WTC11 (cell line): ENCODE measurements around the gene CBLIF. TPM values are rescaled to one million over a fixed set of nuclear protein-coding genes. Genes with fewer than 3 reads are reported as not detected.

Experiments used
- ATAC-seq: fragments of 200-7000 bp; cut with Tn5 transposase; 2 replicates; pipeline ENCODE4 v1.10.0; 2021; ENCODE audit warnings: mild to moderate bottlenecking, moderate library complexity
- CTCF ChIA-PET: fragments of 300-600 bp; sonication (Branson Sonifier 250); formaldehyde crosslinking; loops from one replicate; lab custom pipeline; 2021; ENCODE audit warnings: antibody characterized with exemption; lab: Charles Lee
- POLR2A ChIA-PET: fragments of 350-600 bp; sonication (Branson Sonifier 250); formaldehyde crosslinking; loops from one replicate; lab custom pipeline; 2021; ENCODE audit warnings: antibody characterized with exemption; lab: Charles Lee
- DNase-seq: peaks from one replicate; pipeline ENCODE4 v3.0.0; 2021; ENCODE audit warnings: low spot score
- H3K27ac Mint-ChIP-seq: 2 replicates; pipeline ENCODE4 v1.8.0; 2021; ENCODE audit warnings: mixed read lengths
- H3K27me3 Mint-ChIP-seq: 2 replicates; pipeline ENCODE4 v1.8.0; 2021; ENCODE audit warnings: low read depth, mild to moderate bottlenecking, moderate library complexity, mixed read lengths
- H3K36me3 Mint-ChIP-seq: 2 replicates; pipeline ENCODE4 v1.8.0; 2021; ENCODE audit warnings: mixed read lengths
- H3K4me1 Mint-ChIP-seq: 2 replicates; pipeline ENCODE4 v1.8.0; 2022; ENCODE audit warnings: mixed read lengths
- H3K4me3 Mint-ChIP-seq: 2 replicates; pipeline ENCODE4 v1.8.0; 2021; ENCODE audit warnings: mild to moderate bottlenecking, moderate library complexity, mixed read lengths
- H3K9me3 Mint-ChIP-seq: 2 replicates; pipeline ENCODE4 v1.8.0; 2021; ENCODE audit warnings: mixed read lengths
- CBFB ChIP-seq: sonication (generic); formaldehyde crosslinking; IDR thresholded peaks from 2 replicates; pipeline ENCODE4 v1.8.1; 2022; ENCODE audit warnings: mild to moderate bottlenecking, low read depth, missing genetic modification reagents
- ESRRA ChIP-seq: sonication (generic); formaldehyde crosslinking; IDR thresholded peaks from 2 replicates; pipeline ENCODE4 v1.8.1; 2022; ENCODE audit warnings: mild to moderate bottlenecking, missing genetic modification reagents, borderline replicate concordance
- GRHL2 ChIP-seq: fragments of 250-450 bp; sonication (Bioruptor Pico); IDR thresholded peaks from 2 replicates; pipeline ENCODE4 v1.8.0; 2022; ENCODE audit warnings: mild to moderate bottlenecking, moderate library complexity; ENCODE audit not compliant: insufficient replicate concordance, severe bottlenecking
- JUN ChIP-seq: sonication (generic); formaldehyde crosslinking; IDR thresholded peaks from 2 replicates; pipeline ENCODE4 v1.8.0; 2023; ENCODE audit warnings: mild to moderate bottlenecking, missing genetic modification reagents
- NFATC4 ChIP-seq: fragments of 250-450 bp; sonication (Bioruptor Pico); IDR thresholded peaks from 2 replicates; pipeline ENCODE4 v1.9.0; 2021; ENCODE audit warnings: mild to moderate bottlenecking
- NFYB ChIP-seq: sonication (generic); formaldehyde crosslinking; conservative IDR thresholded peaks from 2 replicates; pipeline ENCODE4 v1.8.0; 2022; ENCODE audit warnings: low read depth, missing genetic modification reagents
- PRRX2 ChIP-seq: fragments of 250-450 bp; sonication (Bioruptor Pico); IDR thresholded peaks from 2 replicates; pipeline ENCODE4 v1.8.0; 2021; ENCODE audit warnings: mild to moderate bottlenecking
- SMAD3 ChIP-seq: sonication (generic); formaldehyde crosslinking; IDR thresholded peaks from 2 replicates; pipeline ENCODE4 v1.8.0; 2022; ENCODE audit warnings: missing genetic modification reagents, mild to moderate bottlenecking, borderline replicate concordance
- TCF7 ChIP-seq: sonication (generic); formaldehyde crosslinking; IDR thresholded peaks from 2 replicates; pipeline ENCODE4 v1.8.0; 2022; ENCODE audit warnings: mild to moderate bottlenecking, low read depth, missing genetic modification reagents, moderate library complexity
- TP53 ChIP-seq: sonication (generic); formaldehyde crosslinking; IDR thresholded peaks from 2 replicates; pipeline ENCODE4 v1.8.1; 2023; ENCODE audit warnings: mild to moderate bottlenecking, missing genetic modification reagents
- ZBTB21 ChIP-seq: sonication (generic); formaldehyde crosslinking; IDR thresholded peaks from 2 replicates; pipeline ENCODE4 v1.8.1; 2023; ENCODE audit warnings: mild to moderate bottlenecking, missing genetic modification reagents, borderline replicate concordance
- ZNF416 ChIP-seq: fragments of 250-450 bp; sonication (Bioruptor Pico); IDR thresholded peaks from 2 replicates; pipeline ENCODE4 v1.9.0; 2021; ENCODE audit warnings: mild to moderate bottlenecking, inconsistent platforms
- total RNA-seq: library from RNA; stranded (reverse); gene quantifications from 3 replicates; pipeline ENCODE4 v1.2.3, GENCODE V29; 2021
- TF ChIP-seq, protein P1 (sequence below): sonication (generic); formaldehyde crosslinking; IDR thresholded peaks from 2 replicates; pipeline ENCODE4 v1.8.0; 2022; ENCODE audit warnings: mild to moderate bottlenecking, missing genetic modification reagents
- TF ChIP-seq, protein P2 (sequence below): fragments of 250-450 bp; sonication (Bioruptor Pico); IDR thresholded peaks from 2 replicates; pipeline ENCODE4 v1.9.0; 2021; ENCODE audit warnings: mild to moderate bottlenecking
- TF ChIP-seq, protein P3 (sequence below): sonication (generic); formaldehyde crosslinking; IDR thresholded peaks from 2 replicates; pipeline ENCODE4 v1.8.1; 2023; ENCODE audit warnings: mild to moderate bottlenecking, missing genetic modification reagents, borderline replicate concordance
- TF ChIP-seq, protein P4 (sequence below): sonication (generic); formaldehyde crosslinking; IDR thresholded peaks from 2 replicates; pipeline ENCODE4 v1.8.0; 2022; ENCODE audit warnings: mild to moderate bottlenecking, missing genetic modification reagents
- TF ChIP-seq, protein P5 (sequence below): fragments of 250-450 bp; sonication (Bioruptor Pico); IDR thresholded peaks from 2 replicates; pipeline ENCODE4 v2.1.2; 2022; ENCODE audit warnings: mild to moderate bottlenecking, moderate library complexity
- TF ChIP-seq, protein P6 (sequence below): sonication (generic); formaldehyde crosslinking; IDR thresholded peaks from 2 replicates; pipeline ENCODE4 v1.8.1; 2022; ENCODE audit warnings: mild to moderate bottlenecking, moderate library complexity, missing genetic modification reagents
- TF ChIP-seq, protein P7 (sequence below): sonication (generic); formaldehyde crosslinking; IDR thresholded peaks from 2 replicates; pipeline ENCODE4 v1.8.1; 2022; ENCODE audit warnings: low read depth, mild to moderate bottlenecking, moderate library complexity, missing genetic modification reagents, borderline replicate concordance
- TF ChIP-seq, protein P8 (sequence below): sonication (generic); formaldehyde crosslinking; IDR thresholded peaks from 2 replicates; pipeline ENCODE4 v1.8.1; 2023; ENCODE audit warnings: mild to moderate bottlenecking, missing genetic modification reagents, moderate library complexity

Gene CBLIF
- total RNA-seq, 1 experiment from 2014 or later = not detected

DNA sequence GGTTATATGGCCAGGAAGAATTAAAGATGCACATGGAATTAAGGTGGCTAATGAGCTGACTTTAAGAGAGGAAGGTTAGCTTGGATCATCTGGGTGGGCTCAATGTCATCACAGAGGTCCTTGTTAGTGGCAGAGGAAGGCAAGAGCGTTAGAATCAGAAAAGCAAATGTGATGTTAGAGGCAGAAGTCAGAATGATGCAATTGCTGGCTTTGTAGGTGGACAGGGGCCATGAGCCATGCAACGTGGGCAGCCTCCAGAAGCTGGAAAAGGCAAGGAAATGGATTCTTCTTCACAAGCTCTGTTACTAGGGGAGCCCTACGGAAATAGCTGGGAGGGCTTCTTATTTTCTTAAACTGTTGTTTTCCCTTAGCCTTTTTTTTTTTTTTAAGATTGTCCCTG lies 2.3 kb upstream of the CBLIF start:
- Mint-ChIP-seq H3K27me3 (no peaks in the 10 kb centered on the region), H3K9me3 (peaks cover 7% of the 10 kb centered on the region), H3K4me1 (peaks cover 6% of the 10 kb centered on the region), H3K27ac (no peak overlapping the region), H3K4me3 (no peak overlapping the region), H3K36me3 (no peaks in the 10 kb centered on the region)
- TF ChIP-seq NFYB (CRISPR knock-in tag) = no peak
- TF ChIP-seq ZBTB21 = no peak
- no peak for TF ChIP-seq SMAD3 (CRISPR knock-in tag)
- TF ChIP-seq, protein P1, sequence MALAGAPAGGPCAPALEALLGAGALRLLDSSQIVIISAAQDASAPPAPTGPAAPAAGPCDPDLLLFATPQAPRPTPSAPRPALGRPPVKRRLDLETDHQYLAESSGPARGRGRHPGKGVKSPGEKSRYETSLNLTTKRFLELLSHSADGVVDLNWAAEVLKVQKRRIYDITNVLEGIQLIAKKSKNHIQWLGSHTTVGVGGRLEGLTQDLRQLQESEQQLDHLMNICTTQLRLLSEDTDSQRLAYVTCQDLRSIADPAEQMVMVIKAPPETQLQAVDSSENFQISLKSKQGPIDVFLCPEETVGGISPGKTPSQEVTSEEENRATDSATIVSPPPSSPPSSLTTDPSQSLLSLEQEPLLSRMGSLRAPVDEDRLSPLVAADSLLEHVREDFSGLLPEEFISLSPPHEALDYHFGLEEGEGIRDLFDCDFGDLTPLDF (CRISPR knock-in tag) = no peak
- ATAC-seq (no peak), DNase-seq (no peak)
- ChIA-PET CTCF (interaction anchor here (0.5 kb wide), 1 partner anchor 32 kb away, joined by 3 read pairs; no protein-coding TSS in a partner anchor), POLR2A (no interaction called here)

DNA sequence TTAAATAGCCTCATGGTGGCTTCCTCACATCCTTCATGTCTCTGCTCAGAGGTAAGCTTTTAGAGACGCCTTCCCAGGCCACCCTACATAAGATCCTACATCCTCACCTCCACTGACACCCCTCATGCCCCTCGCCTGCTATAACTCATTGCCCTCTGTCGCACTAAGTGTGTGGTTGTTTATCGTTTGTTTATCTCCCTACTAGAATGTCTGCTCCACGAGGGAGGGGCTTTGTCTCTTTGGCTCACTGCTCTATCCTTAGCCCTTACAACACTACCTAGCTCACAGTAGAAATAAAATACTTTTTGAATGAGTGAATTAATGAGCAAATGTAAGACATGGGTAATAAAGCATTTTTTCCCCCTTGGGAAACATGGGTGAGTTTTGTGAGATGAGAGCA lies 1.3 kb upstream of the CBLIF start:
- TF ChIP-seq ZNF416 (CRISPR knock-in tag) (no peak), ESRRA (CRISPR knock-in tag) (no peak), PRRX2 (CRISPR knock-in tag) (no peak), JUN (CRISPR knock-in tag) (no peak)
- TF ChIP-seq, protein P2, sequence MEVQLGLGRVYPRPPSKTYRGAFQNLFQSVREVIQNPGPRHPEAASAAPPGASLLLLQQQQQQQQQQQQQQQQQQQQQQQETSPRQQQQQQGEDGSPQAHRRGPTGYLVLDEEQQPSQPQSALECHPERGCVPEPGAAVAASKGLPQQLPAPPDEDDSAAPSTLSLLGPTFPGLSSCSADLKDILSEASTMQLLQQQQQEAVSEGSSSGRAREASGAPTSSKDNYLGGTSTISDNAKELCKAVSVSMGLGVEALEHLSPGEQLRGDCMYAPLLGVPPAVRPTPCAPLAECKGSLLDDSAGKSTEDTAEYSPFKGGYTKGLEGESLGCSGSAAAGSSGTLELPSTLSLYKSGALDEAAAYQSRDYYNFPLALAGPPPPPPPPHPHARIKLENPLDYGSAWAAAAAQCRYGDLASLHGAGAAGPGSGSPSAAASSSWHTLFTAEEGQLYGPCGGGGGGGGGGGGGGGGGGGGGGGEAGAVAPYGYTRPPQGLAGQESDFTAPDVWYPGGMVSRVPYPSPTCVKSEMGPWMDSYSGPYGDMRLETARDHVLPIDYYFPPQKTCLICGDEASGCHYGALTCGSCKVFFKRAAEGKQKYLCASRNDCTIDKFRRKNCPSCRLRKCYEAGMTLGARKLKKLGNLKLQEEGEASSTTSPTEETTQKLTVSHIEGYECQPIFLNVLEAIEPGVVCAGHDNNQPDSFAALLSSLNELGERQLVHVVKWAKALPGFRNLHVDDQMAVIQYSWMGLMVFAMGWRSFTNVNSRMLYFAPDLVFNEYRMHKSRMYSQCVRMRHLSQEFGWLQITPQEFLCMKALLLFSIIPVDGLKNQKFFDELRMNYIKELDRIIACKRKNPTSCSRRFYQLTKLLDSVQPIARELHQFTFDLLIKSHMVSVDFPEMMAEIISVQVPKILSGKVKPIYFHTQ (CRISPR knock-in tag) = no peak
- TF ChIP-seq, protein P3, sequence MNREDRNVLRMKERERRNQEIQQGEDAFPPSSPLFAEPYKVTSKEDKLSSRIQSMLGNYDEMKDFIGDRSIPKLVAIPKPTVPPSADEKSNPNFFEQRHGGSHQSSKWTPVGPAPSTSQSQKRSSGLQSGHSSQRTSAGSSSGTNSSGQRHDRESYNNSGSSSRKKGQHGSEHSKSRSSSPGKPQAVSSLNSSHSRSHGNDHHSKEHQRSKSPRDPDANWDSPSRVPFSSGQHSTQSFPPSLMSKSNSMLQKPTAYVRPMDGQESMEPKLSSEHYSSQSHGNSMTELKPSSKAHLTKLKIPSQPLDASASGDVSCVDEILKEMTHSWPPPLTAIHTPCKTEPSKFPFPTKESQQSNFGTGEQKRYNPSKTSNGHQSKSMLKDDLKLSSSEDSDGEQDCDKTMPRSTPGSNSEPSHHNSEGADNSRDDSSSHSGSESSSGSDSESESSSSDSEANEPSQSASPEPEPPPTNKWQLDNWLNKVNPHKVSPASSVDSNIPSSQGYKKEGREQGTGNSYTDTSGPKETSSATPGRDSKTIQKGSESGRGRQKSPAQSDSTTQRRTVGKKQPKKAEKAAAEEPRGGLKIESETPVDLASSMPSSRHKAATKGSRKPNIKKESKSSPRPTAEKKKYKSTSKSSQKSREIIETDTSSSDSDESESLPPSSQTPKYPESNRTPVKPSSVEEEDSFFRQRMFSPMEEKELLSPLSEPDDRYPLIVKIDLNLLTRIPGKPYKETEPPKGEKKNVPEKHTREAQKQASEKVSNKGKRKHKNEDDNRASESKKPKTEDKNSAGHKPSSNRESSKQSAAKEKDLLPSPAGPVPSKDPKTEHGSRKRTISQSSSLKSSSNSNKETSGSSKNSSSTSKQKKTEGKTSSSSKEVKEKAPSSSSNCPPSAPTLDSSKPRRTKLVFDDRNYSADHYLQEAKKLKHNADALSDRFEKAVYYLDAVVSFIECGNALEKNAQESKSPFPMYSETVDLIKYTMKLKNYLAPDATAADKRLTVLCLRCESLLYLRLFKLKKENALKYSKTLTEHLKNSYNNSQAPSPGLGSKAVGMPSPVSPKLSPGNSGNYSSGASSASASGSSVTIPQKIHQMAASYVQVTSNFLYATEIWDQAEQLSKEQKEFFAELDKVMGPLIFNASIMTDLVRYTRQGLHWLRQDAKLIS (CRISPR knock-in tag) = no peak
- TF ChIP-seq, protein P4, sequence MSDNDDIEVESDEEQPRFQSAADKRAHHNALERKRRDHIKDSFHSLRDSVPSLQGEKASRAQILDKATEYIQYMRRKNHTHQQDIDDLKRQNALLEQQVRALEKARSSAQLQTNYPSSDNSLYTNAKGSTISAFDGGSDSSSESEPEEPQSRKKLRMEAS (CRISPR knock-in tag) = no peak
- Mint-ChIP-seq H3K4me1 (peaks cover 6% of the 10 kb centered on the region), H3K27ac (no peak overlapping the region), H3K4me3 (no peak overlapping the region), H3K36me3 (no peaks in the 10 kb centered on the region), H3K27me3 (no peaks in the 10 kb centered on the region), H3K9me3 (peaks cover 6% of the 10 kb centered on the region)
- DNase-seq (no peak), ATAC-seq (no peak)
- CTCF ChIA-PET = interaction anchor here (0.9 kb wide), 1 partner anchor 72 kb away, joined by 4 read pairs; no protein-coding TSS in a partner anchor
- POLR2A ChIA-PET = no interaction called here

DNA sequence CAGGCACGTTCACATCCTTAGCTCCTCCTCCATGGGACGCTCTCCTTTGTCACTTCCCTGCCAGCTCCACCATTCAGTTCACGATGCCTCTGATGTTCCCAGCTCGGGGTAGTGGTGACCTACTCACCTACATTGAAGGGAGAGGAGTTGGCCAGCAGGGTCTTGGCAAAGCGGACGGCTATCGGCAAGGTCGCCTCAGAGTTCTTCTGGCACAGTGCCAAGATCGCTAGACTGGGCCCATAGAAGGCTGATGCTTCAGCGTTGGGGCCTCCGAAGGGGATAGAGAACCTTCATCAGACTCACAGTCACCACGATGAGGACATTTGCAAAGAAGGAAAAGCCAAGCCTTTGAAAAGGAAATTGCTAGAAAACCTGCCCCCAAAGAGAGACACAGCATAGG lies 3.0 kb downstream of the CBLIF start:
- no peaks in the 10 kb centered on the region; the same call in 1 of the 2 replicates for H3K27me3 Mint-ChIP-seq
- peaks cover 6% of the 10 kb centered on the region for H3K4me1 Mint-ChIP-seq
- ATAC-seq (no peak), DNase-seq (no peak)
- no peak overlapping the region for H3K4me3 Mint-ChIP-seq
- H3K36me3 Mint-ChIP-seq = no peaks in the 10 kb centered on the region
- H3K27ac Mint-ChIP-seq = no peak overlapping the region
- peaks cover under 1% of the 10 kb centered on the region; the same call in 1 of the 2 replicates for H3K9me3 Mint-ChIP-seq
- CTCF ChIA-PET = no interaction called here
- POLR2A ChIA-PET = no interaction called here
- TF ChIP-seq, protein P5, sequence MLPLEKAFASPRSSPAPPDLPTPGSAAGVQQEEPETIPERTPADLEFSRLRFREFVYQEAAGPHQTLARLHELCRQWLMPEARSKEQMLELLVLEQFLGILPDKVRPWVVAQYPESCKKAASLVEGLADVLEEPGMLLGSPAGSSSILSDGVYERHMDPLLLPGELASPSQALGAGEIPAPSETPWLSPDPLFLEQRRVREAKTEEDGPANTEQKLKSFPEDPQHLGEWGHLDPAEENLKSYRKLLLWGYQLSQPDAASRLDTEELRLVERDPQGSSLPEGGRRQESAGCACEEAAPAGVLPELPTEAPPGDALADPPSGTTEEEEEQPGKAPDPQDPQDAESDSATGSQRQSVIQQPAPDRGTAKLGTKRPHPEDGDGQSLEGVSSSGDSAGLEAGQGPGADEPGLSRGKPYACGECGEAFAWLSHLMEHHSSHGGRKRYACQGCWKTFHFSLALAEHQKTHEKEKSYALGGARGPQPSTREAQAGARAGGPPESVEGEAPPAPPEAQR (CRISPR knock-in tag) = no peak
- TF ChIP-seq TCF7 (CRISPR knock-in tag) = no peak
- TF ChIP-seq, protein P6, sequence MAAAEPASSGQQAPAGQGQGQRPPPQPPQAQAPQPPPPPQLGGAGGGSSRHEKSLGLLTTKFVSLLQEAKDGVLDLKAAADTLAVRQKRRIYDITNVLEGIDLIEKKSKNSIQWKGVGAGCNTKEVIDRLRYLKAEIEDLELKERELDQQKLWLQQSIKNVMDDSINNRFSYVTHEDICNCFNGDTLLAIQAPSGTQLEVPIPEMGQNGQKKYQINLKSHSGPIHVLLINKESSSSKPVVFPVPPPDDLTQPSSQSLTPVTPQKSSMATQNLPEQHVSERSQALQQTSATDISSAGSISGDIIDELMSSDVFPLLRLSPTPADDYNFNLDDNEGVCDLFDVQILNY (CRISPR knock-in tag) = no peak
- TF ChIP-seq, protein P7, sequence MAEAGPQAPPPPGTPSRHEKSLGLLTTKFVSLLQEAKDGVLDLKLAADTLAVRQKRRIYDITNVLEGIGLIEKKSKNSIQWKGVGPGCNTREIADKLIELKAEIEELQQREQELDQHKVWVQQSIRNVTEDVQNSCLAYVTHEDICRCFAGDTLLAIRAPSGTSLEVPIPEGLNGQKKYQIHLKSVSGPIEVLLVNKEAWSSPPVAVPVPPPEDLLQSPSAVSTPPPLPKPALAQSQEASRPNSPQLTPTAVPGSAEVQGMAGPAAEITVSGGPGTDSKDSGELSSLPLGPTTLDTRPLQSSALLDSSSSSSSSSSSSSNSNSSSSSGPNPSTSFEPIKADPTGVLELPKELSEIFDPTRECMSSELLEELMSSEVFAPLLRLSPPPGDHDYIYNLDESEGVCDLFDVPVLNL = no peak
- TF ChIP-seq, protein P8, sequence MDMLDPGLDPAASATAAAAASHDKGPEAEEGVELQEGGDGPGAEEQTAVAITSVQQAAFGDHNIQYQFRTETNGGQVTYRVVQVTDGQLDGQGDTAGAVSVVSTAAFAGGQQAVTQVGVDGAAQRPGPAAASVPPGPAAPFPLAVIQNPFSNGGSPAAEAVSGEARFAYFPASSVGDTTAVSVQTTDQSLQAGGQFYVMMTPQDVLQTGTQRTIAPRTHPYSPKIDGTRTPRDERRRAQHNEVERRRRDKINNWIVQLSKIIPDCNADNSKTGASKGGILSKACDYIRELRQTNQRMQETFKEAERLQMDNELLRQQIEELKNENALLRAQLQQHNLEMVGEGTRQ (CRISPR knock-in tag) = no peak
- no peak for TF ChIP-seq GRHL2 (CRISPR knock-in tag)
- no peak for TF ChIP-seq CBFB (CRISPR knock-in tag)
- TF ChIP-seq NFATC4 (CRISPR knock-in tag) = no peak
- TF ChIP-seq TP53 (CRISPR knock-in tag) = no peak
